Fibroblast of lung (primary cell): ENCODE results near the gene PIGP.

Experiments used
- EZH2 ChIP-seq: IDR thresholded peaks from 2 replicates; pipeline ENCODE4 v1.5.1; 2012; ENCODE audit warnings: low read length, control low read depth, mild to moderate bottlenecking; ENCODE audit errors: missing control alignments
- TF ChIP-seq, protein P1 (sequence below), 2 donors: IDR thresholded peaks in 1 of 2; conservative IDR thresholded peaks in 1 of 2; 1 replicate in 1 of 2; 2 replicates in 1 of 2; pipeline ENCODE4 v1.5.1; 2011 to 2012; ENCODE audit warnings: low read length in 2 of 2, control low read depth in 1 of 2, inconsistent platforms in 1 of 2, low read depth in 1 of 2, mild to moderate bottlenecking in 1 of 2

DNA sequence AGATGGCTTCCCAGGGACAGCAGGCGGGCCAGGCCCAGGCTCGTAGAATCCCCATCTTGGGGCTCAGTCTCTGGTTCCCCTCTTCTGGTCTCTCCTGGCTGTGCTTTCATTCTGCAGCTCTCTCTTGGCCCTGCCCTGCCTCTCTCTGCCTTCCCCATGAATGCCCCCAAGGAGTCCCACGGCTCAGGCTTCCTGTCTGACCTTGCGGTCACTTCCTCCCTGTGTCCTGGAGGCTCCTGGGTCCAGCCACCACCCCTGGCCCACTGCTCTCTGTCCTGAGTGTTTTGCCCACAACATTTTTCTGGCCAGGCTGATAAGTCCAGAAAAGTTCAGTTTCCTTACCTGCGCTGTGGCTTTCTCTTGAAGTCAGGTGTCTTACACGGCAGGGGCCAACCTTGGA lies 29.1 kb downstream of the PIGP start:
- no peak for TF ChIP-seq EZH2
- TF ChIP-seq, protein P1, sequence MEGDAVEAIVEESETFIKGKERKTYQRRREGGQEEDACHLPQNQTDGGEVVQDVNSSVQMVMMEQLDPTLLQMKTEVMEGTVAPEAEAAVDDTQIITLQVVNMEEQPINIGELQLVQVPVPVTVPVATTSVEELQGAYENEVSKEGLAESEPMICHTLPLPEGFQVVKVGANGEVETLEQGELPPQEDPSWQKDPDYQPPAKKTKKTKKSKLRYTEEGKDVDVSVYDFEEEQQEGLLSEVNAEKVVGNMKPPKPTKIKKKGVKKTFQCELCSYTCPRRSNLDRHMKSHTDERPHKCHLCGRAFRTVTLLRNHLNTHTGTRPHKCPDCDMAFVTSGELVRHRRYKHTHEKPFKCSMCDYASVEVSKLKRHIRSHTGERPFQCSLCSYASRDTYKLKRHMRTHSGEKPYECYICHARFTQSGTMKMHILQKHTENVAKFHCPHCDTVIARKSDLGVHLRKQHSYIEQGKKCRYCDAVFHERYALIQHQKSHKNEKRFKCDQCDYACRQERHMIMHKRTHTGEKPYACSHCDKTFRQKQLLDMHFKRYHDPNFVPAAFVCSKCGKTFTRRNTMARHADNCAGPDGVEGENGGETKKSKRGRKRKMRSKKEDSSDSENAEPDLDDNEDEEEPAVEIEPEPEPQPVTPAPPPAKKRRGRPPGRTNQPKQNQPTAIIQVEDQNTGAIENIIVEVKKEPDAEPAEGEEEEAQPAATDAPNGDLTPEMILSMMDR (conservative IDR thresholded peaks at IDR 0.05 in 1 of 2, IDR thresholded peaks at IDR 0.05 in 1 of 2; ENCODE audit: low read depth in 1 of 2, low read length in 2 of 2) = no peak
